Fibroblast of lung (primary cell): ENCODE measurements around the gene ADM.

Experiments used
- CTCF ChIP-seq, 2 donors: IDR thresholded peaks in 1 of 2; conservative IDR thresholded peaks in 1 of 2; 1 replicate in 1 of 2; 2 replicates in 1 of 2; pipeline ENCODE4 v1.5.1; 2011 to 2012; ENCODE audit warnings: low read length in 2 of 2, control low read depth in 1 of 2, inconsistent platforms in 1 of 2, low read depth in 1 of 2, mild to moderate bottlenecking in 1 of 2
- EZH2 ChIP-seq: IDR thresholded peaks from 2 replicates; pipeline ENCODE4 v1.5.1; 2012; ENCODE audit warnings: low read length, control low read depth, mild to moderate bottlenecking; ENCODE audit errors: missing control alignments

GRCh38 chr11:10275714-10276113 is 29.2 kb upstream of the ADM start:
- TF ChIP-seq CTCF (conservative IDR thresholded peaks at IDR 0.05 in 1 of 2, IDR thresholded peaks at IDR 0.05 in 1 of 2; ENCODE audit: low read depth in 1 of 2, low read length in 2 of 2) (no peak), EZH2 (no peak)
